HepG2 (cell line): ENCODE results near the gene SMARCB1.

Experiments used
- CEBPB ChIP-seq: IDR thresholded peaks from 2 replicates; pipeline ENCODE4 v1.6.1; 2011; ENCODE audit warnings: low read depth, low read length, improper control_type of control experiment, borderline replicate concordance
- REPIN1 ChIP-seq: sonication (generic); formaldehyde crosslinking; IDR thresholded peaks from 2 replicates; pipeline ENCODE4 v1.8.0; 2022; ENCODE audit warnings: missing genetic modification reagents, low read depth, mild to moderate bottlenecking, borderline replicate concordance
- TP53 ChIP-seq: sonication (generic); formaldehyde crosslinking; conservative IDR thresholded peaks from 2 replicates; pipeline ENCODE4 v1.4.0; 2020; ENCODE audit warnings: missing genetic modification reagents

- TF ChIP-seq REPIN1 (CRISPR knock-in tag) (no peak), CEBPB (no peak), TP53 (CRISPR knock-in tag) (no peak)
These were observed 51.3 kb downstream of the SMARCB1 start for GRCh38 chr22:23837911-23838680.
